HCT116 (cell line): Measurements from ENCODE around the gene APOH.

Experiments used
- CTCF ChIP-seq, 3 experiments: fragments of 200-600 bp in 1 of 3; sonication (generic) in 1 of 3; IDR thresholded peaks in 2 of 3; conservative IDR thresholded peaks in 1 of 3; 2 replicates each; pipeline ENCODE4 v1.5.1; 2012 to 2017; ENCODE audit warnings: low read depth in 2 of 3, low read length in 2 of 3, antibody characterized with exemption in 1 of 3, borderline replicate concordance in 1 of 3, control low read depth in 1 of 3, mild to moderate bottlenecking in 1 of 3, mixed read lengths in 1 of 3, mixed run types in 1 of 3, moderate library complexity in 1 of 3; ENCODE audit not compliant: insufficient read depth in 1 of 3
- EGR1 ChIP-seq: IDR thresholded peaks from 2 replicates; pipeline ENCODE4 v1.6.1; 2012; ENCODE audit warnings: low read depth
- EZH2phosphoT487 ChIP-seq: fragments of 200-600 bp; IDR thresholded peaks from 2 replicates; pipeline ENCODE4 v1.6.1; 2018; ENCODE audit warnings: antibody characterized with exemption, borderline replicate concordance
- SRF ChIP-seq: IDR thresholded peaks from 2 replicates; pipeline ENCODE4 v1.6.1; 2012; ENCODE audit warnings: low read depth

DNA sequence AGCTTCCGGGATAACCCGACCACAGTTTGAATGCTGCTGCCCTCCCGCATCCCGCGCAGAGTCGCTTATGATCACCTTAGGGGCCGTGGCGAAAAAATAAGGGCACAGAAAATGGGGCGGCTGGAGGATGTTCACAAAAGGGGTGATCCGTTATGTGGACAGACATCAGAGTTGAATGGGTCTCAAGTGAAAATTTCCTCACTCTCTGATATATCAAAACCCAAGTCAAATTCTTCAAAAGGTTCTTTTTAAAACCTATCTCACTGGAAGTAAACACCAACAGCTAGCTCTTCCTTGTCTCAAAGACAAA lies 36.9 kb downstream of the APOH start:
- TF ChIP-seq EZH2phosphoT487 (no peak), CTCF (IDR thresholded peaks at IDR 0.05 in 2 of 3, conservative IDR thresholded peaks at IDR 0.05 in 1 of 3; ENCODE audit: borderline replicate concordance in 1 of 3, insufficient read depth in 1 of 3, low read depth in 2 of 3, low read length in 2 of 3) (no peak), EGR1 (no peak), SRF (no peak)
